HCT116 (cell line): ENCODE data around the gene BPIFB3. TPM values are rescaled to one million over a fixed set of nuclear protein-coding genes. Genes with fewer than 3 reads are reported as not detected.
A peak's percentile ranks its signal among the peaks of the same experiment; 100 is the strongest.

Experiments used
- ATAC-seq: fragments of 200-7000 bp; cut with Tn5 transposase; 2 replicates; pipeline ENCODE4 v1.9.1; 2020; ENCODE audit warnings: mild to moderate bottlenecking, moderate library complexity
- BruUV-seq: library from RNA; stranded (reverse); fragments of 400-500 nt; replicated peaks from 2 replicates; lab custom pipeline; 2021; lab: Mats Ljungman, UMichigan
- CTCF ChIA-PET: fragments of 300-600 bp; sonication (Branson Sonifier 250); formaldehyde crosslinking; loops from one replicate; lab custom pipeline; 2021; ENCODE audit warnings: antibody characterized with exemption; lab: Charles Lee
- POLR2A ChIA-PET: fragments of 300-600, 350-600 bp; sonication (Branson Sonifier 250); formaldehyde crosslinking; loops from one replicate; lab custom pipeline; 2021; ENCODE audit warnings: antibody characterized with exemption; lab: Charles Lee
- RAD21 ChIA-PET, 2 experiments: fragments of 300-600 bp; sonication (Branson Sonifier 250); formaldehyde crosslinking; loops; one replicate each; lab custom pipeline; 2023; ENCODE audit warnings: low total read pairs in 2 of 2; ENCODE audit not compliant: uncharacterized antibody in 2 of 2, unreplicated experiment in 2 of 2, low non-redundant PET in 1 of 2; lab: Charles Lee
- DNase-seq: peaks from one replicate; pipeline ENCODE4 v3.0.0-alpha.2; 2010; ENCODE audit warnings: low read depth, low spot score
- H2AFZ ChIP-seq: fragments of 200-600 bp; shearing (Covaris generic), sonication (generic); 2 replicates; pipeline ENCODE4 v1.6.1; 2017; ENCODE audit warnings: low read depth, mixed run types, mixed read lengths, antibody characterized with exemption, low read length; ENCODE audit not compliant: poor library complexity, severe bottlenecking
- H3K27ac ChIP-seq: 2 replicates; pipeline ENCODE4 v1.5.1; 2012; ENCODE audit warnings: low read depth, low read length
- H3K27me3 ChIP-seq: fragments of 200-600 bp; sonication (generic); 2 replicates; pipeline ENCODE4 v1.6.1; 2016; ENCODE audit warnings: mixed run types, low read length, mixed read lengths; ENCODE audit not compliant: insufficient read depth
- H3K36me3 ChIP-seq, 2 experiments: fragments of 200-500 bp in 1 of 2; fragments of 200-600 bp in 1 of 2; sonication (Bioruptor generic) in 1 of 2; sonication (generic) in 1 of 2; 2 replicates each; pipeline versions ENCODE4 v1.5.1 to v1.6.1; 2014 to 2016; ENCODE audit warnings: low read length in 2 of 2, inconsistent platforms in 1 of 2, mixed read lengths in 1 of 2, mixed run types in 1 of 2; ENCODE audit not compliant: insufficient read depth in 2 of 2, control insufficient read depth in 1 of 2
- H3K4me1 ChIP-seq, 2 experiments: fragments of 200-600 bp in 1 of 2; sonication (generic) in 1 of 2; 2 replicates each; pipeline versions ENCODE4 v1.5.1 to v1.6.1; 2012 to 2017; ENCODE audit warnings: low read length in 2 of 2, inconsistent platforms in 1 of 2, mild to moderate bottlenecking in 1 of 2, mixed read lengths in 1 of 2, mixed run types in 1 of 2, moderate library complexity in 1 of 2; ENCODE audit not compliant: insufficient read depth in 2 of 2, control insufficient read depth in 1 of 2
- H3K4me2 ChIP-seq: fragments of 200-600 bp; sonication (generic); 2 replicates; pipeline ENCODE4 v1.6.1; 2017; ENCODE audit warnings: mixed run types, low read length, mixed read lengths
- H3K4me3 ChIP-seq, 2 experiments: fragments of 200-600 bp in 1 of 2; sonication (generic) in 1 of 2; replicated peaks in 1 of 2; 2 replicates each; pipeline ENCODE4 v1.5.1; 2011 to 2016; ENCODE audit warnings: low read length in 2 of 2, control low read depth in 1 of 2, low read depth in 1 of 2, mild to moderate bottlenecking in 1 of 2, mixed read lengths in 1 of 2, mixed run types in 1 of 2
- H3K79me2 ChIP-seq: fragments of 200-600 bp; sonication (generic); 2 replicates; pipeline ENCODE4 v1.6.1; 2017; ENCODE audit warnings: mild to moderate bottlenecking, mixed run types, low read length, moderate library complexity, mixed read lengths; ENCODE audit not compliant: insufficient read depth
- H3K9ac ChIP-seq: fragments of 200-600 bp; sonication (generic); 2 replicates; pipeline ENCODE4 v1.6.1; 2016; ENCODE audit warnings: low read length, mixed read lengths
- H3K9me2 ChIP-seq: fragments of 200-600 bp; sonication (generic), shearing (Covaris generic); 2 replicates; pipeline ENCODE4 v1.6.1; 2017; ENCODE audit warnings: mixed run types, mild to moderate bottlenecking, moderate library complexity; ENCODE audit not compliant: insufficient read depth
- H3K9me3 ChIP-seq, 2 experiments: fragments of 200-500 bp in 1 of 2; fragments of 200-600 bp in 1 of 2; sonication (Bioruptor generic) in 1 of 2; sonication (generic) in 1 of 2; 2 replicates each; pipeline ENCODE4 v1.6.1; 2014 to 2017; ENCODE audit warnings: low read length in 2 of 2, mixed read lengths in 2 of 2, inconsistent platforms in 1 of 2, low read depth in 1 of 2, mild to moderate bottlenecking in 1 of 2, mixed run types in 1 of 2, moderate library complexity in 1 of 2; ENCODE audit not compliant: control insufficient read depth in 1 of 2, insufficient read depth in 1 of 2
- H4K20me1 ChIP-seq: fragments of 200-600 bp; sonication (generic), shearing (Covaris generic); 2 replicates; pipeline ENCODE4 v1.6.1; 2017; ENCODE audit warnings: mixed run types, mild to moderate bottlenecking, moderate library complexity; ENCODE audit not compliant: insufficient read depth
- ATF3 ChIP-seq: IDR thresholded peaks from 2 replicates; pipeline ENCODE4 v1.6.1; 2012
- CBX3 ChIP-seq: IDR thresholded peaks from 2 replicates; pipeline ENCODE4 v1.6.1; 2012; ENCODE audit warnings: low read depth
- CEBPB ChIP-seq: IDR thresholded peaks from 2 replicates; pipeline ENCODE4 v1.6.1; 2012; ENCODE audit warnings: low read depth
- CTCF ChIP-seq, 3 experiments: fragments of 200-600 bp in 1 of 3; sonication (generic) in 1 of 3; IDR thresholded peaks in 2 of 3; conservative IDR thresholded peaks in 1 of 3; 2 replicates each; pipeline ENCODE4 v1.5.1; 2012 to 2017; ENCODE audit warnings: low read depth in 2 of 3, low read length in 2 of 3, antibody characterized with exemption in 1 of 3, borderline replicate concordance in 1 of 3, control low read depth in 1 of 3, mild to moderate bottlenecking in 1 of 3, mixed read lengths in 1 of 3, mixed run types in 1 of 3, moderate library complexity in 1 of 3; ENCODE audit not compliant: insufficient read depth in 1 of 3
- EGR1 ChIP-seq: IDR thresholded peaks from 2 replicates; pipeline ENCODE4 v1.6.1; 2012; ENCODE audit warnings: low read depth
- ELF1 ChIP-seq: IDR thresholded peaks from 2 replicates; pipeline ENCODE4 v1.6.1; 2012; ENCODE audit warnings: low read depth, borderline replicate concordance
- EZH2 ChIP-seq: fragments of 200-600 bp; sonication (generic); IDR thresholded peaks from 2 replicates; pipeline ENCODE4 v1.6.1; 2017; ENCODE audit warnings: antibody characterized with exemption, mixed run types
- EZH2phosphoT487 ChIP-seq: fragments of 200-600 bp; IDR thresholded peaks from 2 replicates; pipeline ENCODE4 v1.6.1; 2018; ENCODE audit warnings: antibody characterized with exemption, borderline replicate concordance
- POLR2AphosphoS5 ChIP-seq: IDR thresholded peaks from 2 replicates; pipeline ENCODE4 v1.6.1; 2011; ENCODE audit warnings: mild to moderate bottlenecking, low read depth, low read length, moderate library complexity
- RAD21 ChIP-seq: IDR thresholded peaks from 2 replicates; pipeline ENCODE4 v1.6.1; 2012; ENCODE audit warnings: low read depth, mild to moderate bottlenecking
- SP1 ChIP-seq: IDR thresholded peaks from 2 replicates; pipeline ENCODE4 v1.6.1; 2012; ENCODE audit warnings: low read depth
- SRF ChIP-seq: IDR thresholded peaks from 2 replicates; pipeline ENCODE4 v1.6.1; 2012; ENCODE audit warnings: low read depth
- ZNF274 ChIP-seq: fragments of 200-500 bp; sonication (Bioruptor generic); IDR thresholded peaks from 2 replicates; pipeline ENCODE4 v1.6.1; 2014; ENCODE audit warnings: mild to moderate bottlenecking, low read depth, low read length, inconsistent platforms
- intact Hi-C: fragments of 100-400 bp; cut with micrococcal nuclease; formaldehyde crosslinking; loops from 2 replicates; pipeline ENCODE4 v1.10.0; 2022
- total RNA-seq: library from RNA; stranded (reverse); gene quantifications from one replicate; pipeline ENCODE4 v1.2.1, GENCODE V29; 2021; ENCODE audit not compliant: unreplicated experiment
- TF ChIP-seq, protein P1 (sequence below): IDR thresholded peaks from 2 replicates; pipeline ENCODE4 v1.6.1; 2012

BPIFB3 gene
- total RNA-seq, 1 experiment from 2014 or later, result not detected

- ChIA-PET RAD21 (no interaction called here), CTCF (no interaction called here), POLR2A (no interaction called here)
- Histone ChIP-seq H3K27me3 (no peaks in the 10 kb centered on the region), H3K9ac (no peak overlapping the region), H3K36me3 (no peaks in the 10 kb centered on the region), H3K4me2 (no peak overlapping the region), H4K20me1 (no peaks in the 10 kb centered on the region), H2AFZ (peak overlapping the region; percentile 63), H3K4me3 (no peak overlapping the region), H3K79me2 (no peaks in the 10 kb centered on the region), H3K9me3 (no peaks in the 10 kb centered on the region), H3K9me2 (no peaks in the 10 kb centered on the region), H3K27ac (no peak overlapping the region), H3K4me1 (no peaks in the 10 kb centered on the region)
- no peak for DNase-seq
- TF ChIP-seq CBX3, result no peak
- no peak for TF ChIP-seq EZH2
- no peak for TF ChIP-seq EZH2phosphoT487
- TF ChIP-seq ELF1, result no peak
- TF ChIP-seq, protein P1, sequence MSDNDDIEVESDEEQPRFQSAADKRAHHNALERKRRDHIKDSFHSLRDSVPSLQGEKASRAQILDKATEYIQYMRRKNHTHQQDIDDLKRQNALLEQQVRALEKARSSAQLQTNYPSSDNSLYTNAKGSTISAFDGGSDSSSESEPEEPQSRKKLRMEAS, result no peak
- TF ChIP-seq ATF3, result no peak
- no peak for TF ChIP-seq POLR2AphosphoS5
- TF ChIP-seq SP1, result no peak
- no peak for TF ChIP-seq RAD21
- no peak for TF ChIP-seq CTCF (IDR thresholded peaks at IDR 0.05 in 2 of 3, conservative IDR thresholded peaks at IDR 0.05 in 1 of 3; ENCODE audit: borderline replicate concordance in 1 of 3, insufficient read depth in 1 of 3, low read depth in 2 of 3, low read length in 2 of 3)
- no peak for TF ChIP-seq SRF
- no peak for TF ChIP-seq EGR1
- TF ChIP-seq CEBPB, result no peak
- no peak for TF ChIP-seq ZNF274
- BruUV-seq, result no TSS peak
- ATAC-seq, result no peak
- intact Hi-C loops, result loop anchor here (5.0 to 10.0 kb wide), 2 partner anchors 197 to 1030 kb away; no protein-coding TSS in a partner anchor
These were observed 41.5 kb downstream of the BPIFB3 start for GRCh38 chr20:33095249-33095648.
